SK-N-SH (cell line): ENCODE results near the gene VEGFB. TPM values are rescaled to one million over a fixed set of nuclear protein-coding genes. Genes with fewer than 3 reads are reported as not detected.

Source experiments
- CTCF ChIA-PET: fragments of 300-600, 350-600 bp; formaldehyde crosslinking; extraction: SDS; loops from one replicate; lab custom pipeline; 2021; lab: Yijun Ruan, JAX
- POLR2A ChIA-PET: fragments of 350-600 bp; sonication (Branson Sonifier 250); formaldehyde crosslinking; extraction: SDS; loops from one replicate; lab custom pipeline; 2020; ENCODE audit warnings: antibody characterized with exemption, inconsistent platforms; lab: Yijun Ruan, JAX
- DNase-seq: peaks from one replicate; pipeline ENCODE4 v3.0.0; 2012
- H2AFZ ChIP-seq: fragments of 200-600 bp; sonication (generic); 2 replicates; pipeline ENCODE4 v1.8.1; 2016; ENCODE audit warnings: antibody characterized with exemption, mild to moderate bottlenecking, low read depth
- H3F3A ChIP-seq: fragments of 200-600 bp; sonication (generic); replicated peaks from 2 replicates; pipeline ENCODE3; 2016; ENCODE audit warnings: antibody characterized with exemption, mild to moderate bottlenecking; ENCODE audit not compliant: insufficient read depth
- H3K27ac ChIP-seq, 2 experiments: fragments of 200-500 bp in 1 of 2; fragments of 200-600 bp in 1 of 2; sonication (Bioruptor generic) in 1 of 2; sonication (generic), shearing (Covaris generic) in 1 of 2; 2 replicates each; pipeline versions ENCODE4 v1.5.1 to v1.6.1; 2014 to 2016; ENCODE audit warnings: low read depth in 2 of 2, inconsistent platforms in 1 of 2, low read length in 1 of 2, mild to moderate bottlenecking in 1 of 2, mixed read lengths in 1 of 2
- H3K27me3 ChIP-seq: fragments of 200-600 bp; sonication (generic), shearing (Covaris generic); 2 replicates; pipeline ENCODE4 v1.6.1; 2016; ENCODE audit warnings: mixed run types; ENCODE audit not compliant: insufficient read depth
- H3K36me3 ChIP-seq, 2 experiments: fragments of 200-500 bp in 1 of 2; fragments of 200-600 bp in 1 of 2; sonication (Bioruptor generic) in 1 of 2; sonication (generic) in 1 of 2; replicated peaks in 1 of 2; 2 replicates each; pipeline versions ENCODE3 to v1.5.1; 2014 to 2016; ENCODE audit warnings: low read length in 1 of 2, mild to moderate bottlenecking in 1 of 2; ENCODE audit not compliant: insufficient read depth in 2 of 2, control insufficient read depth in 1 of 2
- H3K4me1 ChIP-seq, 2 experiments: fragments of 200-500 bp in 1 of 2; fragments of 200-600 bp in 1 of 2; sonication (Bioruptor generic) in 1 of 2; sonication (generic), shearing (Covaris generic) in 1 of 2; 2 replicates each; pipeline versions ENCODE4 v1.5.1 to v1.6.1; 2014 to 2016; ENCODE audit warnings: low read depth in 1 of 2, low read length in 1 of 2, mixed run types in 1 of 2; ENCODE audit not compliant: insufficient read depth in 2 of 2, control insufficient read depth in 1 of 2
- H3K4me2 ChIP-seq: fragments of 200-600 bp; sonication (generic), shearing (Covaris generic); 2 replicates; pipeline ENCODE4 v1.6.1; 2017; ENCODE audit warnings: mixed run types
- H3K4me3 ChIP-seq, 2 experiments: fragments of 200-500 bp in 1 of 2; fragments of 200-600 bp in 1 of 2; sonication (Bioruptor generic) in 1 of 2; sonication (generic), shearing (Covaris generic) in 1 of 2; 2 replicates each; pipeline versions ENCODE4 v1.5.1 to v1.8.1; 2014 to 2016; ENCODE audit warnings: low read depth in 2 of 2, inconsistent platforms in 1 of 2, low read length in 1 of 2, mild to moderate bottlenecking in 1 of 2, mixed read lengths in 1 of 2, moderate library complexity in 1 of 2
- H3K79me2 ChIP-seq: fragments of 200-600 bp; sonication (generic); 2 replicates; pipeline ENCODE4 v1.8.1; 2017; ENCODE audit warnings: mild to moderate bottlenecking; ENCODE audit not compliant: insufficient read depth
- H3K9ac ChIP-seq: fragments of 200-600 bp; sonication (generic); 2 replicates; pipeline ENCODE4 v1.6.1; 2017; ENCODE audit warnings: mixed run types
- H3K9me2 ChIP-seq: fragments of 200-600 bp; sonication (generic); 2 replicates; pipeline ENCODE4 v1.6.1; 2017; ENCODE audit warnings: mixed run types
- H3K9me3 ChIP-seq: fragments of 200-600 bp; sonication (generic); 2 replicates; pipeline ENCODE4 v1.6.1; 2017; ENCODE audit warnings: mixed run types, mild to moderate bottlenecking, moderate library complexity
- H4K20me1 ChIP-seq: fragments of 200-600 bp; sonication (generic); 2 replicates; pipeline ENCODE4 v1.6.1; 2017; ENCODE audit warnings: mild to moderate bottlenecking, mixed run types; ENCODE audit not compliant: insufficient read depth
- EZH2phosphoT487 ChIP-seq: fragments of 200-600 bp; sonication (generic); IDR thresholded peaks from 2 replicates; pipeline ENCODE4 v1.6.1; 2017; ENCODE audit warnings: low read depth, mixed run types, mild to moderate bottlenecking, antibody characterized with exemption, moderate library complexity, borderline replicate concordance
- FOSL2 ChIP-seq: IDR thresholded peaks from 2 replicates; pipeline ENCODE4 v1.4.0; 2012; ENCODE audit warnings: low read depth, mild to moderate bottlenecking, moderate library complexity, borderline replicate concordance
- GATA2 ChIP-seq: sonication (generic); formaldehyde crosslinking; IDR thresholded peaks from 2 replicates; pipeline ENCODE4 v1.5.0; 2020; ENCODE audit warnings: mild to moderate bottlenecking, missing genetic modification reagents
- IRF3 ChIP-seq: fragments of 150-350 bp; IDR thresholded peaks from 2 replicates; pipeline ENCODE4 v1.6.1; 2016; ENCODE audit warnings: mild to moderate bottlenecking, low read depth, low read length
- MEF2A ChIP-seq: IDR thresholded peaks from 2 replicates; pipeline ENCODE4 v1.4.0; 2012; ENCODE audit warnings: low read depth, borderline replicate concordance
- MXI1 ChIP-seq: IDR thresholded peaks from 2 replicates; pipeline ENCODE4 v1.6.1; 2012; ENCODE audit warnings: mild to moderate bottlenecking, low read depth, low read length, improper control_type of control experiment
- NFIC ChIP-seq: IDR thresholded peaks from 2 replicates; pipeline ENCODE4 v1.4.0; 2012; ENCODE audit warnings: borderline replicate concordance
- POLR2AphosphoS5 ChIP-seq: IDR thresholded peaks from 2 replicates; pipeline ENCODE4 v1.6.1; 2012; ENCODE audit warnings: low read depth, low read length
- RAD21 ChIP-seq: IDR thresholded peaks from 2 replicates; pipeline ENCODE4 v1.6.1; 2012; ENCODE audit warnings: mild to moderate bottlenecking, low read length
- REST ChIP-seq: IDR thresholded peaks from 2 replicates; pipeline ENCODE4 v1.6.1; 2012; ENCODE audit warnings: mild to moderate bottlenecking, low read depth, low read length, moderate library complexity
- RXRA ChIP-seq: IDR thresholded peaks from 2 replicates; pipeline ENCODE4 v1.4.0; 2012; ENCODE audit warnings: low read depth, mild to moderate bottlenecking, borderline replicate concordance
- SIN3A ChIP-seq: IDR thresholded peaks from 2 replicates; pipeline ENCODE4 v1.6.1; 2012; ENCODE audit warnings: low read depth, mild to moderate bottlenecking, low read length, moderate library complexity, borderline replicate concordance
- TAF1 ChIP-seq: IDR thresholded peaks from 2 replicates; pipeline ENCODE4 v1.6.1; 2012; ENCODE audit warnings: low read depth, mild to moderate bottlenecking, low read length, moderate library complexity, borderline replicate concordance
- TEAD4 ChIP-seq: IDR thresholded peaks from 2 replicates; pipeline ENCODE4 v1.4.0; 2012; ENCODE audit warnings: mild to moderate bottlenecking, borderline replicate concordance; ENCODE audit not compliant: insufficient read depth
- USF2 ChIP-seq: fragments of 150-350 bp; IDR thresholded peaks from 2 replicates; pipeline ENCODE4 v1.6.1; 2017; ENCODE audit warnings: antibody characterized with exemption, low read length, low read depth, borderline replicate concordance
- YY1 ChIP-seq: IDR thresholded peaks from 2 replicates; pipeline ENCODE4 v1.4.0; 2012; ENCODE audit warnings: low read depth, mild to moderate bottlenecking
- ZBTB33 ChIP-seq: IDR thresholded peaks from 2 replicates; pipeline ENCODE4 v1.4.0; 2012; ENCODE audit warnings: low read depth, borderline replicate concordance
- WGBS: methylation state at CpG from one replicate; pipeline ENCODE4 v1.1.6; 2017; ENCODE audit warnings: low lambda C conversion rate; 5-methylcytosine and 5-hydroxymethylcytosine counted together
- polyA plus RNA-seq, 3 experiments: library from polyadenylated mRNA; depleted of rRNA; stranded (reverse); fragments of >200 nt; gene quantifications; 2 replicates each; pipeline ENCODE4 v1.2.3, GENCODE V29; 2012

VEGFB gene
- polyA plus RNA-seq, 1 of the 3 experiments (the other 2 are of a cell fraction): 29.9 TPM

- peaks cover 0 to 24% of the 10 kb centered on the region in 2 experiments; a peak in 3 of 4 replicates for H3K4me1 ChIP-seq
- peaks cover 3% of the 10 kb centered on the region for H3F3A ChIP-seq
- no peaks in the 10 kb centered on the region for H3K9me2 ChIP-seq
- 91% methylated on average over 21 of the region's 30 CpGs for WGBS
- CTCF ChIA-PET: interaction anchor here (2.1 kb wide), 1 partner anchor 93 kb away, joined by 5 read pairs; no protein-coding TSS in a partner anchor
- H3K27ac ChIP-seq: no peak overlapping the region
- H3K4me2 ChIP-seq: no peak overlapping the region
- no peaks in the 10 kb centered on the region for H3K79me2 ChIP-seq
- H2AFZ ChIP-seq: no peak overlapping the region
- TF ChIP-seq FOSL2: no peak
- TF ChIP-seq RXRA: no peak
- TF ChIP-seq TAF1: no peak
- TF ChIP-seq MXI1: no peak
- TF ChIP-seq POLR2AphosphoS5: no peak
- no peak for TF ChIP-seq REST
- no peak for TF ChIP-seq NFIC
- TF ChIP-seq ZBTB33: no peak
- no peak for TF ChIP-seq IRF3
- no peak for TF ChIP-seq GATA2 (CRISPR knock-in tag)
- TF ChIP-seq RAD21: no peak
- TF ChIP-seq EZH2phosphoT487: no peak
- no peak for TF ChIP-seq MEF2A
- TF ChIP-seq USF2: no peak
- TF ChIP-seq SIN3A: no peak
- no peak for TF ChIP-seq TEAD4
- TF ChIP-seq YY1: no peak
- DNase-seq: peak; percentile 26
- no peaks in the 10 kb centered on the region for H3K27me3 ChIP-seq
- no peak overlapping the region for H3K4me3 ChIP-seq
- POLR2A ChIA-PET: interaction anchor here (0.6 to 1.4 kb wide), 2 partner anchors 12 to 383 kb away, joined by 3 to 5 read pairs; no protein-coding TSS in a partner anchor
- H3K9ac ChIP-seq: no peak overlapping the region
- H4K20me1 ChIP-seq: no peaks in the 10 kb centered on the region
- H3K9me3 ChIP-seq: no peaks in the 10 kb centered on the region
- H3K36me3 ChIP-seq: peaks cover 0 to 3% of the 10 kb centered on the region in 2 experiments
Observed at GRCh38 chr11:64211181-64211872, 23.1 kb upstream of the VEGFB start.
